Neutrophil (primary cell): ENCODE measurements around the gene PIP5K1B.

Experiments
- H3K27ac ChIP-seq: fragments of 200-600 bp; sonication (generic); 2 replicates; pipeline ENCODE4 v1.5.1; 2016; ENCODE audit warnings: mild to moderate bottlenecking, moderate library complexity
- H3K27me3 ChIP-seq: fragments of 200-600 bp; sonication (generic); 2 replicates; pipeline ENCODE4 v1.6.0; 2016; ENCODE audit warnings: mild to moderate bottlenecking
- H3K36me3 ChIP-seq: fragments of 200-600 bp; sonication (generic); 2 replicates; pipeline ENCODE4 v1.5.1; 2017
- H3K4me1 ChIP-seq, 2 experiments: fragments of 200-600 bp in 1 of 2; sonication (generic) in 1 of 2; 1 replicate in 1 of 2; 2 replicates in 1 of 2; pipeline versions ENCODE4 v1.5.1 to v1.6.1; 2013 to 2016; ENCODE audit warnings: low read depth in 1 of 2, low read length in 1 of 2, mild to moderate bottlenecking in 1 of 2, moderate library complexity in 1 of 2; ENCODE audit not compliant: control insufficient read depth in 1 of 2, insufficient read depth in 1 of 2
- H3K4me3 ChIP-seq, 2 experiments: fragments of 200-600 bp in 1 of 2; sonication (generic) in 1 of 2; 1 replicate in 1 of 2; 2 replicates in 1 of 2; pipeline ENCODE4 v1.5.1; 2013 to 2016; ENCODE audit warnings: low read depth in 1 of 2, low read length in 1 of 2, mild to moderate bottlenecking in 1 of 2, moderate library complexity in 1 of 2
- H3K9me3 ChIP-seq: fragments of 200-600 bp; sonication (generic); 2 replicates; pipeline ENCODE4 v1.5.1; 2016
- CTCF ChIP-seq: fragments of 200-600 bp; sonication (generic); IDR thresholded peaks from 2 replicates; pipeline ENCODE4 v1.5.1; 2016; ENCODE audit warnings: antibody characterized with exemption

PIP5K1B gene

GRCh38 chr9:68920921-68921320 is 215.9 kb downstream of the PIP5K1B start:
- Histone ChIP-seq H3K36me3 (peaks cover 46% of the 10 kb centered on the region), H3K9me3 (no peaks in the 10 kb centered on the region), H3K27me3 (no peaks in the 10 kb centered on the region), H3K27ac (no peak overlapping the region), H3K4me1 (no peaks in the 10 kb centered on the region), H3K4me3 (no peak overlapping the region)
- TF ChIP-seq CTCF, result no peak

GRCh38 chr9:68923480-68923879 is 218.4 kb downstream of the PIP5K1B start:
- no peak for TF ChIP-seq CTCF
- Histone ChIP-seq H3K27me3 (no peaks in the 10 kb centered on the region), H3K4me1 (no peaks in the 10 kb centered on the region), H3K9me3 (no peaks in the 10 kb centered on the region), H3K36me3 (peaks cover 36% of the 10 kb centered on the region), H3K27ac (no peak overlapping the region), H3K4me3 (no peak overlapping the region)

GRCh38 chr9:68925175-68925574 is 220.1 kb downstream of the PIP5K1B start:
- H3K4me1 ChIP-seq, result no peaks in the 10 kb centered on the region
- no peaks in the 10 kb centered on the region for H3K9me3 ChIP-seq
- no peaks in the 10 kb centered on the region for H3K27me3 ChIP-seq
- H3K36me3 ChIP-seq, result peaks cover 25% of the 10 kb centered on the region
- TF ChIP-seq CTCF, result no peak
- H3K27ac ChIP-seq, result no peak overlapping the region
- H3K4me3 ChIP-seq, result no peak overlapping the region

- H3K4me3 ChIP-seq, result no peak overlapping the region
- no peaks in the 10 kb centered on the region for H3K4me1 ChIP-seq
- no peak for TF ChIP-seq CTCF
These were observed 222.1 kb downstream of the PIP5K1B start for GRCh38 chr9:68927165-68927564.

GRCh38 chr9:68931821-68932220 is 226.8 kb downstream of the PIP5K1B start:
- Histone ChIP-seq H3K9me3 (no peaks in the 10 kb centered on the region), H3K4me1 (peaks cover 5 to 6% of the 10 kb centered on the region in 2 experiments), H3K27me3 (no peaks in the 10 kb centered on the region), H3K27ac (no peak overlapping the region), H3K36me3 (peaks cover 13% of the 10 kb centered on the region), H3K4me3 (no peak overlapping the region)
- no peak for TF ChIP-seq CTCF

More at GRCh38 chr9:68927165-68927564, 222.1 kb downstream of the PIP5K1B start:
- Histone ChIP-seq H3K36me3 (peaks cover 8% of the 10 kb centered on the region), H3K27ac (no peak overlapping the region), H3K9me3 (no peaks in the 10 kb centered on the region), H3K27me3 (no peaks in the 10 kb centered on the region)

- peaks cover 5 to 6% of the 10 kb centered on the region in 2 experiments for H3K4me1 ChIP-seq
- no peaks in the 10 kb centered on the region for H3K27me3 ChIP-seq
- no peak for TF ChIP-seq CTCF
- no peak overlapping the region for H3K27ac ChIP-seq
- H3K4me3 ChIP-seq, result no peak overlapping the region
- peaks cover 16% of the 10 kb centered on the region for H3K36me3 ChIP-seq
- no peaks in the 10 kb centered on the region for H3K9me3 ChIP-seq
These were observed 227.4 kb downstream of the PIP5K1B start for GRCh38 chr9:68932458-68932857.
